Measurements from ENCODE around the gene SLC4A3. TPM values are rescaled to one million over a fixed set of nuclear protein-coding genes. Genes with fewer than 3 reads are reported as not detected.

SLC4A3 gene
- total RNA-seq, 1 experiment from 2014 or later, result 8.7 TPM

GRCh38 chr2:219614076-219614860 lies 13.2 kb upstream of the SLC4A3 start:
- ATAC-seq (no peak), DNase-seq (ENCODE audit: low spot score) (no peak)
- H3K4me3 Mint-ChIP-seq, result no peak overlapping the region
- H3K27ac Mint-ChIP-seq, result peak overlapping the region; percentile 9; the same call in 1 of the 2 replicates
- ChIA-PET POLR2A (no interaction called here), CTCF (interaction anchor here (0.6 to 2.0 kb wide), 2 partner anchors 28 to 157 kb away, joined by 3 to 7 read pairs; no protein-coding TSS in a partner anchor)
- H3K9me3 Mint-ChIP-seq, result no peaks in the 10 kb centered on the region
- TF ChIP-seq AFF4 (CRISPR knock-in tag; IDR thresholded peaks at IDR 0.05; ENCODE audit: borderline replicate concordance) (no peak), NR3C1 (CRISPR knock-in tag; conservative IDR thresholded peaks at IDR 0.05; ENCODE audit: low read depth) (no peak), NFYB (CRISPR knock-in tag; conservative IDR thresholded peaks at IDR 0.05; ENCODE audit: low read depth) (no peak), ZBTB43 (CRISPR knock-in tag; IDR thresholded peaks at IDR 0.05) (no peak), KAT7 (CRISPR knock-in tag; IDR thresholded peaks at IDR 0.05; ENCODE audit: borderline replicate concordance) (no peak), ZNF532 (CRISPR knock-in tag; IDR thresholded peaks at IDR 0.05; ENCODE audit: borderline replicate concordance) (no peak), AR (CRISPR knock-in tag; IDR thresholded peaks at IDR 0.05) (no peak), CBFB (CRISPR knock-in tag; IDR thresholded peaks at IDR 0.05; ENCODE audit: low read depth) (no peak), NR1H2 (CRISPR knock-in tag; IDR thresholded peaks at IDR 0.05) (no peak)
- H3K27me3 Mint-ChIP-seq (ENCODE audit: low read depth), result no peaks in the 10 kb centered on the region
- H3K36me3 Mint-ChIP-seq, result peaks cover 11% of the 10 kb centered on the region
- no peaks in the 10 kb centered on the region for H3K4me1 Mint-ChIP-seq

- ChIA-PET CTCF (interaction anchor here (1.3 to 2.0 kb wide), 2 partner anchors 28 to 85 kb away, joined by 3 to 7 read pairs; no protein-coding TSS in a partner anchor), POLR2A (no interaction called here)
- no peak for DNase-seq (ENCODE audit: low spot score)
- peaks cover 6% of the 10 kb centered on the region; the same call in 1 of the 2 replicates for H3K36me3 Mint-ChIP-seq
- no peaks in the 10 kb centered on the region for H3K27me3 Mint-ChIP-seq (ENCODE audit: low read depth)
- no peak overlapping the region for H3K27ac Mint-ChIP-seq
- H3K9me3 Mint-ChIP-seq, result no peaks in the 10 kb centered on the region
- no peak for ATAC-seq
- H3K4me1 Mint-ChIP-seq, result no peaks in the 10 kb centered on the region
- H3K4me3 Mint-ChIP-seq, result no peak overlapping the region
- TF ChIP-seq CTCF (IDR thresholded peaks at IDR 0.05) (no peak), CREB1 (CRISPR knock-in tag; IDR thresholded peaks at IDR 0.05) (no peak), ZNF263 (CRISPR knock-in tag; IDR thresholded peaks at IDR 0.05; ENCODE audit: low read depth) (no peak), TCF7 (CRISPR knock-in tag; IDR thresholded peaks at IDR 0.05; ENCODE audit: low read depth) (no peak), ZNF121 (CRISPR knock-in tag; IDR thresholded peaks at IDR 0.05) (no peak), MXD4 (CRISPR knock-in tag; IDR thresholded peaks at IDR 0.05; ENCODE audit: borderline replicate concordance) (no peak), ATF1 (CRISPR knock-in tag; IDR thresholded peaks at IDR 0.05) (no peak), MLX (CRISPR knock-in tag; IDR thresholded peaks at IDR 0.05) (no peak), MAX (CRISPR knock-in tag; IDR thresholded peaks at IDR 0.05) (no peak)
Measured at GRCh38 chr2:219615036-219615435, 12.4 kb upstream of the SLC4A3 start.
